HG03558 (cell line): ENCODE data around the gene HYCC1.

Source experiments
- ATAC-seq: cut with Tn5 transposase; IDR thresholded peaks from one replicate; pipeline ENCODE4 v1.9.1; 2021; ENCODE audit warnings: moderate number of reproducible peaks; ENCODE audit not compliant: unreplicated experiment; ENCODE audit errors: extremely low read depth

The HYCC1 gene

DNA sequence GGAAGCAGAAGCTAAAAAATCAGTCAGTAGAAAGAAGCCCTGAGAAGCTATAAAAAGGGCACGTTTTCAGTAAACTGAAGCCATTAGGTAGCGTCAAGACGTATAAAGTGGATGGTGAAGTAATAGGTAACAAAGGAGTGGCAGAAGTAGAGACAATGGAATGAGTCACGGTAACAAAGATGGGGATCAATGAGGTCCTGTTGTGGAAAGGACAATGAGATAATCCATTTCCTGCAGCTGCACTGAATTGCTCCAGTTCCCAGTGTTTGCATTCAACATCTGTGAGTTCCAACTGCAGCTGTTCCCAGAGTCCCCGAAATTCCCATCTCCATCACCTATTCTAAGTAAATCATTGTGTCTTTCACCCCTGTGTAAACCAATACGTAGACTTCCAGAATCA, 4.8 kb upstream of the HYCC1 start:
- no peak for ATAC-seq

DNA sequence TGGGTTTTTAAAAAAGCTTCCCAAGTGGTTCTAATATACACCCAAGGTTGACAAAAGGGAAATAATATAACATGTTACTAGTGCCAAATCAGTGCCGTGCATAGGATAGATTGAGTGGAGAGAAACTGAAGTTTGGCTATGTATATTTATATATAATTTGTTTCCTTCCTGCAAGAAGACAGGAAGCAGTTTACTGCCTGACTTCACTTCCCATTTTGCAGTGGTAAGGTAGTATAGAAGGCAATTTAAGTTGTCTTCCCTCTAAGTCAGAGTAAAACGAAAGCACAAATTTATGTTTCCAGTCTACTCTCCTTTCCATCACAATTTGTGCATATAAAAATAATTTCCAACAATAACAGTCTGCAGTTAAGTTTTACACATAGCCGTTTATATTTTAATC, 3.4 kb upstream of the HYCC1 start:
- no peak for ATAC-seq

DNA sequence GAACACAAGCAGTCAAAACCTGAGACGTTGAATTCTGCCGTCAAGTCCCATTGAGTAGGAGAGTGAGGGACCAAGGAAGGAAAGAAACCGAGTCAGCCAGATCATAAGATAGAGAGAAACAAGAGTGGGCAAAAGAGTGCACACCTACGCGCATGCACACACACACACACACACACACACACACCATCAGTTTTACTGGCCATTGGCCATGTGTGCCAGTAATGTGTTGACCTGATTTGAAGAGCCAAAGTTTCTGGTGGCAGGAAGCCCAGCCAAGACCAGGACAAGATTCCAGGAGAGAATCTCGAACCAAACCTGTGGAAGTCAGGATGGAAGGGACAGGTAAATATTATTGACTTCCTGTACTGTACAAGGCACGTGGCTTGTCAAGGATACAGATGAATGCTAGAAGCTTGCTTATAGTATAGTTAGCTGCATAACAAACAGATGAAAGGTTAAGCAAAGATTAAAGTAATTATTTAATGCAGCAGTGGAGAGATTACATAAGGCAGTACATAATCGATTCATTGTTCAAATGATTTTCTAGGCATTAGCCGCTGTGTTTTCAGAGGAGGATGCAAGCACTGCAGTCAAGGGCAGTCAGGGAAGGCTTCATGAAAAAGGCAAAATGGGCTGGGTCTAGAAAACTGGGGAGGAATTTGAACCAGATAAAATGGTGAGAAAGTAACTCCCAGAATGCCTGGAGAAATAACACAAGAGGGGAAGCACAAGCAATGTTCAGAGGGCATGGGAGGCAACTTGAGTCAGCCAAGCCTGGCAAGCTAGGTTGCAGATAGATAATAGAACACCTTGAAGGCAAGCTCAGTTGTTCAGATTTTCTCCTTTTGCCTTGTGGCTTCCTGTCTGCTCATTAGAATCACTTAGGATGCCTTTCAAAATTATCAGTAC, 2.7 kb upstream of the HYCC1 start:
- ATAC-seq: no peak

DNA sequence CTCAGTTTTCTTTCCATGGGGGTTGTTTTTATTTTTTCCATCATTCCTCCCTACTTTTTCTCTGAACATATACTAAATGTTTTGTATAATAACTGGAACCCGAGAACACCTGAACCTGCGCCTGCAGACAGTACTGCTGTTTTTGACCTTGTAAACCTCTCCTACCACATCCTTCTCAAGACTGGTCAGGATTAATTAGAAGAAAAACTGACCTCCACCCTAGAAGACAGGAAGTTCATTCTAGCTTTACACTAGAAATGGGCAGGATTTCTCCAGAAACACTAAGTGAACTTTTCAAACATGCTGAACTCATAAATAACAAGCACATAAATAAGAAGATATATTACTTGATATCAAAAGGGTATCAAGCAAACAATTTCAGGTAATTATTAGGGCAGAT, 751 bp upstream of the HYCC1 start:
- ATAC-seq: no peak

DNA sequence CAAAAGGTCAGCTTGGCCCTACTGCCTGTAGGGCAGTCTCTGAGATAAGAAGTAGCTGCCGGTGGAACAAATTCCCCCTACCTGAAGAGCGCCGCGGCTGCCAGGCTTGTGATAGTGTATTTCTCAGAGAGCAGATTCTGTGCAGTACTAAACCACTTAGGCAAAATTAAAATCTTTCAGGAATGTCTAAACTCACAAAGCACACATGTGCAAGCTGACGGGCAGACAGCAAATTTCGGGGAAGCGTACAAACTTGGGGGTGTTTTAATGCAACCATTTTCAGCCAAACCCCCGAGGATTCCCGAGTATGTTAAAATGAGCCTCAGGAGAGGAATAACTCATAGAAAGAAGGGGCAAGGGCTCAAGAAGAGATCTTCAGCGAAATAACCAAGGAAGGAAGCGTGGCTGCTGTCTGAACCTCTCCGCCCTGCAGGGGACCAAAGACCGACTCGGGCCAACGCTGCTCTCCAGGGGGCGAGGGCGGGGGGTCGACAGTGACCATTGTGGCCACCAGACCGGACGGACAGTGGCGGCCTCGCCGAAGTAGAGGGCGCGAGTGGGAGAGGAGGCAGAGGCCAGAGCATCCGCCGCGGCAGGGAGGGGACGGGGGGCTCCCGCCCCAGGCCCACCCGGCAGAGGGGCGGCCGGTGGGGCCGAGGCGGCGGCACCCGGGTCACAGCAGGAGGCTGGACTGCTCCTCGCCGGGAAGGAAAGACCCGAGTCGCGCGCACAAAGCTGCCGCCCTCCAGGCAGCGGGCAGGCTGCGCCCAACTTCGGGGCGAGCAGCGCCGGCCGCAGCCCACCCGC, 819 bp downstream of the HYCC1 start:
- ATAC-seq: peak; percentile 1

DNA sequence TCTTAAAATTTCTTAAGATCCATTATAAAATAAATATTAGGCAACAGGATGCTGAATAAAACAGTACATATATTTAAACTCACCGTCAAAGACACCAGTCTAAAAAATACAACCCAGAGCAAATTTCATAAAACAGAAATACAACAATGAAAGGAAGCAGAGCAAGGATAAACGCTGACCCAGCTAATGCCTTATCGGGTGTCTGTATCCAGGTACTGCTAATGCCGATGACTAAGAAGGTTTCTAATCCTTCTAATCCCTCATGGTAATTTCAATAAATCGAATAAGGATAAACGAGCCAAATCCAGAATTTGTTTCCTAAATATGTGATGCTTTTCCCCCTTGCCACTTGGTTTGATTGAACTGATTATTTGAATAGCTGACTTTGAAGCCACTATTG, 1.7 kb downstream of the HYCC1 start:
- no peak for ATAC-seq

DNA sequence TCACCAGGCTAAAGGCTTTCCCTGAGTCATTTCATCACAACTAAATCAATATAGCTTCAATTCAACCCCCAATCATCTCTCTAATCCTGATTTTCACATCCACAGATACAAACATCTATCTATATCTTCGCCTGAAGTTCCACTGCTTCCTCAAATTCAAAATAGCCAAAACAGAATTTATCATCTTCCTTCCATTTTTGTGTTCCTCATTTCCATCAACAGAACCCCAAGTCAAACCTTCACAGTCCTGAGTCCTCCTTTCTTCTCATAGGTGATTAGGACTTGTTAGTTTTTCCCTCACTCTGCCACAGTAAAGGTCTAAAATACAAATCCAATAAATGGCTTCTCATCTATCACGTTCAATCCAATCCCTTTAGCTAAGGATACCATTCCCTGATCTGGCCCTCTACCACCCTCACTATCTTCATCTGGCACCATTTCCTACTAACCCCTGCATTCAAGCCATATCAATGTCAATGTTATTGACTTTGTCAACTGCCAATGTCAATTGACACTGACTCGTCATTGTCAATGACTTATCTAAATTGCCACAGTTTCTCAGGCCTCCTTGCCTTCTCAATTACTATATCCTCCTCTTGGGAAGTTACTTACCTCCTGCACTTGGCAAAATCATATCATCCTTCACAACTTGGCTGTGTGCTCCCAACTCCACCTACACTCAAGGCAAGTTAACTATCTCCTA, 2.6 kb downstream of the HYCC1 start:
- no peak for ATAC-seq

DNA sequence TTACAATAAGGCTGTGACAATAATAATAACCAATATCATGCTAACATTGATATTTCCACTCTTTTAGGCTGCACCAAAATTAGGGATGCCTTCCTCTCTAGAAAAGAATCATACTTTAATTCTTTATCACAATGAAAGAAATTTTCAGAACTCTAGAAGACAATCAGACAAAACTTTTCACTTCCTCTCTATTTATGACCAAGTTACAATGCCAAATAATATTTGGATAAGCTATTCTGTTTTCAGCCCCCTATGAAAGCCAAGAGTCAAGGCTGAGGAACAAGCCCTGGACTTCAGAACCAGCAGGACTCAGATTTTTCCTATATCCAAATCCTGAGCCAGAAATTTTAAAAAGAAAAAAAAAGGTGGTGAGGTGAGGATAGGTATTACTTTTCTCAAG, 4.6 kb downstream of the HYCC1 start:
- no peak for ATAC-seq

DNA sequence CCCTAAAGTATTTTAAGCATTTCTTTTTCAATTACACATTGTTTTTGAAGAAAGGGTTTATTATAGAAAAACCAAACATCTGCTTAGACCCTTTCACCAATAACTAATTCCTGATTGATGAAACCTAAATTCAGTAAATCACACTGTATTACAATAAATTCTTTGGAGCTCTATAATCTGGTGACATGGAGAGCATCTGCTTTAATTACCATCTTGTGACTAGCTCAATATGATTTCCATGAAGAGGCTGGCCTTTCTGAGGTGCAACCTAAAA, 9.7 kb downstream of the HYCC1 start:
- ATAC-seq: no peak

DNA sequence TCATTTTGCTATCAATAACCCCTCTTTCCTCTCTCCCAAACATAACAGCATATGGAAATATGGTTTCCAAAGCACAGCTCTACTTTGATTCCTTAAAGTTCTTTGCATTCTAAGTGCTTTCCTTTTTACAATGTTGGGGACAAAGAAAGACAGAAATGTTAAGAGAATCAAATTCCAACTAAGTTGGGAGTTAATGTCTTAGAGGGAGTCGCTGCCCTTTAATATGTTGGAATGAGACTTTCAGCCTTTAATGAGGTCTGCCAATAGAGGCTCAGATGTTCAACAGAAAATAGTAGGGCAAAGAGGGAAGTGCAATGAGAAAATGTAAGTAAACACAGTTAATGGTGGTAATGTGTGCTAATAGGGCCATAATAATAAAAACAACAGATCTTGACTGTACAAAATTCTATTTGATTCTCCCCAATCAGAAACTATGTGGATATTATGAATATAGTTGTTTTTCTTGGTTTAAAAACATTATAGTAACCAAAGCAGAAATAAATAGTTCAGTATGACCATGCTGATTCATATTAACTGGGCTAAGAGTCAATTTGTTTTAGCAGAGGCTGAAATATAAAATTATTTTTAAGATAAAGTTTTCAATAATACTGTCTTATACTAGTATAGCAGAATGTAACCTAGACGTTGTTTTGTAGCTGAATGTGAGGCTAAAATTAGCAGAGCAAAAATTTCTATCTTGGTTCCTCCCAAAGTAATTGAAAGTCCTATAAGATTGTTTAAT, 10.3 kb downstream of the HYCC1 start:
- ATAC-seq: no peak

DNA sequence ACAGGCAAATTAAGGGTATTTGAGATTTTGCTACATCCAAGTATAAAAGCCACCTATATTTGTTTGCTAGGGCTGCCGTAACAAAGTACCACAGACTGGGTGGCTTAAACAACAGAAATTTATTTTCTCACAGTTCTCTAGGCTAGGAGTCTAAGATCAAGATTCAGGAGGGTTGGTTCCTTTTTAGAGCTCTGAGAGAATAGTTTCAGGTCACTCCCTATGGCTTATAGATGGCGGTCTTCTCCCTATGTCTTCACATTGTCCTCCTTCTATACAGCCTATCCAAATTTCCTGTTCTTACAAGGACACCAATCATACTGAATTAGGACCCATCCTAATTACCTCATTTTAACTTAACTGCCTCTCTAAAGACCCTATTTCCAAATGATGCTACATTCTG, 11.2 kb downstream of the HYCC1 start:
- ATAC-seq: no peak

DNA sequence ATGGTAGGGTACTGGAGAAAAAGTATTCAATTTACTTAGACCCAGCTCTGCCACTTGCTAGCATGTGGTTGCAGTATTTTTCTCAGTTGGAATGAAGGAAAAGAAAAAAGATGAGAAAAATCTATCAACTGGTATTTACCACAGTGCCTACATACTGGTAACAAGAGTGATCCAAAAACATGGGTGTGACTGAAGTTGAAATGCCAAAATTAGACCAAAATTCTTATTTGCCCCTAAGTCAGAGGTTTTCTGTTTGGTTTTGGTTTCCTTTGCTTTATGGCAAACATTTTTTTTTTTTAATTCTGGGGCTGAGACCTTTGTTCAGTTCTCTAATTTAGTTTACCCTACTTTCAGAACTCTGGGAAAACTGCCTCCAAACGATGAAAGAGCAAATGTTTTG, 12.3 kb downstream of the HYCC1 start:
- no peak for ATAC-seq

DNA sequence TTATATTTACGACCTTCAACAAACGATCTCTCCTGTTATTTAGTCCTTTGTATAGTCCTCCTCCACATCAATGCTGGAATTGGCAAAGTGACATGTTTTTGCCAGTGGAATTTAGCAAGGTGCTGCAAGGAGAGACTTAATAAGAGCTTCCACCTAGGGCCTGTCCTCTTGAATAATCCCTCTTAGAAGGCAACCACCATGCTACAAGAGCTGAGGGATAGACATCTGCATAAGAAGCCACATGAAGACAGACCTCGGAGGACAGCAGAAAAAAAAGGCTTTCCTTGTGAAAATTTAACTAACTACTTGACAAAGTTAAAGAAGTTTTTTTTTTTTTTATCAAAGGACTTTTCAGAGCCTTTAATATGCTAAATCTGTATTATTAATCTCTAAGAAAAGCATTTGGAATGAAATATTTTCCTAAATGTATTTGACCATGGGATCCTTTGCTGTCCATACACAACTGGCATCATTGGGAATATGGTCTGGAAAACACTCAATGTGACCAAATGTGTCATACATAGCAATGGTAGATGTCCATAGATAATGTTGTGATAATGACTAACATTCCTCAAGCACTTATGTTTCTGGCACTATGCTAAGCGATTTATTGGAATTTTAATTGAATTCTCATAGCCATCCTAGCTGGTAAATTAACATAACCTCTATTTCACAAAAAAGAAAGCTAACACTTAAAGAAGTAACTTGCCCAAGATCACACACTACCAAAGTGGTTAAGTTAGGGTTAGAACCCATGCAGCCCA, 13.2 kb downstream of the HYCC1 start:
- ATAC-seq: no peak

DNA sequence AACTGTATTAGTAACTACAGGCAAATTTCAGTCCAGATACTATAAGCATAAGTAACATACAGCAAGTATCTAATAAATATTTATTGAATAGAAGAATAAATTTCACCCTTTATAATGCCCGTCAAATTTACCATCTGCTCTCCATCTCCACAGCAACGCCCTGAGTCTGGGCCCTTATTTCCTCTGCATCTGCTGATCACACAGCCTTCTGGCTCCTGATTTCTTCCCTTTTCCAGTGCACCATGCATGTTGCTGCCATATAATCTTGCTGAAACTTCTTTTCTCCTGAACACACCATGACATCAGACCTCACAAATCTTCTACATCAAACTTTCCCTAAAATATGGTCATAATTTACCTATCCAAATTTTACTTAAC, 15.4 kb downstream of the HYCC1 start:
- ATAC-seq: no peak

DNA sequence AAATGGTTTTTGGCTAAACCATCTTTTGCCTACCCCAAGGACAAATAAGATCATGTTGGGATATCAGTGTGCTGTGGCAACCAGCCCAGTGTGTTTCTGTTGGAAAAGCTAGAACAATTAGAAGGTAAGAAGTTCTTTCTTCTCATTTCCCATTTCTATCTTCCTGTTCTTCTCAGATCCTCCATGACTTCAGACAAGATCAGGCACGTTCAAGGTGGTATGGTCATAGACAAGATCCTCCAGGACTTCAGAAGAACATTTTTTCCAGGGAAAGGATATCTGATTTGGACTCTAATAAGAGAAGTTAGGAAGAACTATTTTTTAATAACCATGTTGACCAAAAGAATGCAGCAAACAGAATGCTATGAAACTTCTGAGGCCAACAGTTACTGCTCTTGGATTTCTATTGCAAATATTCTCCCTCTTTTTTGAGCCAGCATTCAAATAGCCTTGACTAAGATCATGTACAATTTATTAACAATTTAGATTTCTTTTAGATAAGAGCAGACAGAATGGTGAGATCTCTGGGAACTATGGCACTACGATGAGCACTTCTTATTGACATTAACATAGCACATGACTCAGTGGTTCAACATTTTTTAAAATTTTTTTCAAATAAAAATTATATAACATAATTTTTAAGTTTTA, 15.9 kb downstream of the HYCC1 start:
- no peak for ATAC-seq

DNA sequence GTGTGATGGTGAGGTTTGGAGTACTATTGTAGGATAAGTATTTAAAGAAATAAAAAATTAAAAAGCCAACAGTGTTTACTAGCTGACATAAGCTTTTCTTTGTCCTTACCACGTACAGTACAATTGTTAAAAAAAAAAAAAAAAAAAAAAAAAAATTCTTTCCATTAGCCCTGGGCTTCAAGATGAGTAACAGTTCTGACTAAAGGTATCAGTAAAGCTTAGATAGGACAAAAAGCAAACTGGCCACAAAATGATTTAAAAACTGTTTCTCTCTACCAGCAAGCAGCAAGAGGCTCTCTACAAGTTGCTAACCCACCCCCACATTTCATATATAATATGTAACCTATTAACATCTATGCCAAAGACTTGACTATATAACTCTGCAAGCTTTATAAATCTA, 17.5 kb downstream of the HYCC1 start:
- no peak for ATAC-seq

DNA sequence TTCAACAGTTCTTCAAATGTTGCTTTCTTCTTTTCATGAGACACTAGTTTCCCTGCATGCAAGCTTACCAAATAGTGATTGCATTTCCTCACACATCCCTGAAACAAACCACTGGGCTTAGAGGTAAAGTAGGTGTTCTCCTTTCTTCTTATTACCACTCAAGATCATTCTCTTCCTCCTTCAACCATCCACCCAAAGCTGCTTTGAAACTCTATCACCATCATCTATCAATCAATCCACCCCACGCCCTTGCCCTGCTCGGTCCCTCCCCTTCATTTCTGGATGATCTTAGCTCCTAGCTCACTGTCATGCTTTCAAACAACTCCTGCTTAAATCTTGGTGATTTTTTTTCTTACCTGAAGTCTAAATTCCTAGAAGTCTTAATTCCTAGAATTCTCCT, 18.9 kb downstream of the HYCC1 start:
- ATAC-seq: no peak

DNA sequence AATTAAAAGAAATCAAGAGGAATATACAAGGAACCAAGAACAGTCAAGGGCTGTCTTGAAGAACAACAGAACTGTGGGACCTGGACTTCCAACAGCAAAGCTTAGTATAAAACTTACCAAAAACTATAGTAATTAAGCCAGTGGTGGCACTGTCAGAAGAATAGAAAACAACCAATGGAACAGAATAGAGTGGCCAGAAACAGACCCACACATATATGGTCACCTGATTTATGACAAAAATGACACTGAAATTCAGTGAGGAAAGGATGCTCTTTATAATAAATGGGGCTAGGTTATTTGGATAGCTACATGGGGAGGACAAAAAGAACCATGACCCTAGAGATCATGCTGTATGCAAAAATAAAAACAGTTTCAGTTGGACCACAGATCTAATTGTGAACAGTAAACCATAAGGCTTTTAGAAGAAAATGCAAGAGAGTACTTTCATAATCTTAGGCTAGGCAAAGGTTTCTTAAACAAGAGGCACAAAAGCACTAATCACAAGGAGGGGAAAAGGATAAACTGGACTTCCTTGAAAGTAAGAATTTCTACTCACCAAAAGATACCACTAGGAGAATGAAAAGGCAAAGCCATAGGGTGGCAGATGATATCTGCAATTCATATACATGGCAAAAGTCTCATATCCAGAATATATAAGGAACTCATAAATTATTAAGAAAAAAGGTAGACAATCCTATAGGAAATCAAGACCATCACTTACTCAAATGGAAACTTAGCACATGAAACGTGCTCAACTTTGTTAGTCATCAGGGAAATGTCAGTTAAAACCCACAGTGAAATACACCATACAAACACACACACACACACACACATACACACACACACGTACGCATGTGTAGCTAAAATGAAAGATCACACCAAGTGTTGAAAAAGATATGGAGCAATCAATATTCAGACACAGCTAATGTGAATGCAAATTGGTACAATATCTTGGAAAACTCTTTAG, 20.8 kb downstream of the HYCC1 start:
- ATAC-seq: peak; percentile 64
